Measurements from ENCODE around the gene CENPE. TPM values are rescaled to one million over a fixed set of nuclear protein-coding genes. Genes with fewer than 3 reads are reported as not detected.

The CENPE gene
- total and polyA plus RNA-seq, 2 donors = 2.5 to 21.2 TPM

DNA sequence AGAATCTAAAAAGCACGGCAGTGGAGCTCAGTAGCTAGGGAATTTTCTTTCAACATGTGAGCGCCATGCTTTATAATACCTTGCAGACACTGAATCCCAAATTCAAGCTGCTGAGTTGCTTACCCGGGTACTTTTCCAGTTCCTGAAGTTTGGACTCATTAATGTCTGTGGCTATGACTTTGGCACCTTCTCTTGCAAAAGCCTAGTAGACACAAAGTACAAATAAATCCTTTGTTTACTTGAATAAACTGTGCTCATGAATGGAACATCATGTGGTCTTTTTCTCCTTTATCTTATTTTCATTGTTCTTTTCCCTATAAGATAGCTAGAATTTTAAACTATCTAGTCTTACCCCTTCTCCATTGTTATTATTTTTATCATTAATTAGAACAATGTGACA is 103.1 kb downstream of the CENPE start:
- Histone ChIP-seq H3K27ac (ENCODE audit: low read depth in 1 of 2, low read length in 1 of 2) (no peak overlapping the region), H3K4me3 (ENCODE audit: low read length in 2 of 2) (no peak overlapping the region), H3K36me3 (ENCODE audit: control insufficient read depth in 2 of 2, insufficient read depth in 2 of 2, low read length in 1 of 2) (peaks cover 4 to 27% of the 10 kb centered on the region in 2 donors), H3K27me3 (ENCODE audit: control insufficient read depth in 2 of 2, insufficient read depth in 1 of 2, low read length in 1 of 2) (no peaks in the 10 kb centered on the region), H3K9me3 (ENCODE audit: control insufficient read depth in 2 of 2, insufficient read depth in 1 of 2, low read length in 1 of 2) (no peaks in the 10 kb centered on the region), H3K4me1 (ENCODE audit: control insufficient read depth in 2 of 2, insufficient read depth in 2 of 2, low read length in 2 of 2) (peaks cover 4 to 11% of the 10 kb centered on the region in 2 donors)
- DNase-seq (ENCODE audit: low read depth in 6 of 9, low spot score in 9 of 9) = no peak
- 99% methylated on average over 3 of the region's 3 CpGs for WGBS

DNA sequence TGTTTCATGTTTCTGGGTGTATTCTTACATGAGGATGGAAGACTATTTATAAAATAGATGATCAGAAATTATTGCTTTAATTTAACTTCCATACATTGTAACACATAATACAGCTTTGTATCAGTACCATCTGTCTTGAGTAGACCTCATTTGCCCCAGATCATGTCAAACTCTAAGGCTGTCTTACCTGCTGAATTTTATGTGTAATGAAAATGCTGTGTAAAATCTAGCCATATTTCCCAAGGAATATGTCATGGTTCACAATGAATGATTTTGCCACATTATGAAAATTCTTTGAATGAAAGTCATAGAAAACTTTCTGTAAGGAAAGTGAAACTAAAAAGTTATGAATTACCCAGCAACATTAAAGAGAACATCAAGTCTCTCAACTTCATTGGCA is 105.9 kb downstream of the CENPE start:
- no peaks in the 10 kb centered on the region for H3K4me1 ChIP-seq (ENCODE audit: control insufficient read depth in 2 of 2, insufficient read depth in 2 of 2, low read length in 2 of 2)
- peaks cover 17 to 52% of the 10 kb centered on the region in 2 donors for H3K36me3 ChIP-seq (ENCODE audit: control insufficient read depth in 2 of 2, insufficient read depth in 2 of 2, low read length in 1 of 2)
- no peaks in the 10 kb centered on the region for H3K9me3 ChIP-seq (ENCODE audit: control insufficient read depth in 2 of 2, insufficient read depth in 1 of 2, low read length in 1 of 2)
- H3K27ac ChIP-seq (ENCODE audit: low read depth in 1 of 2, low read length in 1 of 2) = no peak overlapping the region
- DNase-seq (ENCODE audit: low read depth in 6 of 9, low spot score in 9 of 9) = no peak
- H3K27me3 ChIP-seq (ENCODE audit: control insufficient read depth in 2 of 2, insufficient read depth in 1 of 2, low read length in 1 of 2) = no peaks in the 10 kb centered on the region
- H3K4me3 ChIP-seq (ENCODE audit: low read length in 2 of 2) = no peak overlapping the region

DNA sequence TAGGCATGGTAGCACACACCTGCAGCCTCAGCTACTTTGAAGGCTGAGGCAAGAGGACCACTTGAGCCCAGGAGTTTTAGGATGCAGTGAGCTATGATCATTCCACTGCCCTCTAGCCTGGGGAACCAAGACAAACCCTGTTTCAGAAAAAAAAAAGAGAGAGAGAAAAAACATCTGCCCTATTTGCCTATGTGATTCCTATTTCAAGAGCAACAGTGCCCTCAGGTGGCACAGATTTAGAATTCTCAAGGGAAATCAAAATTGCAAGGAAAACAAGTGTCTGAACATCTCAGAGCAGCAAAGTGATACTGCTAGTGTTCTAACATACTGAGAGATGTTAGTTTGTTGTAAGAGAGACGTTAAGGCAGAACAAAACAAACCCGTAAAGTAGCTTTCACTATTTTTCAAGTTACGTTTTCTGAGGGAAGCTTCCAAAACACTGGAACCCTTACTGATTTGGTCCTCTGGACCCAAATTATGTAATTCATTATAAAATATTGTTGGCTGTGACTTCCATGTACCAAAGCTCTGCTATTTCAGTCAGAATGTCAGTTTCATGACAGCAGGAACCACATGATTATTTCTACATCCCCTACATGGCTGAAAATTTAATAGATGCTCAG is 106.4 kb downstream of the CENPE start:
- Histone ChIP-seq H3K4me1 (ENCODE audit: control insufficient read depth in 2 of 2, insufficient read depth in 2 of 2, low read length in 2 of 2) (no peaks in the 10 kb centered on the region), H3K27me3 (ENCODE audit: control insufficient read depth in 2 of 2, insufficient read depth in 1 of 2, low read length in 1 of 2) (no peaks in the 10 kb centered on the region), H3K4me3 (ENCODE audit: low read length in 2 of 2) (no peak overlapping the region), H3K9me3 (ENCODE audit: control insufficient read depth in 2 of 2, insufficient read depth in 1 of 2, low read length in 1 of 2) (no peaks in the 10 kb centered on the region), H3K27ac (ENCODE audit: low read depth in 1 of 2, low read length in 1 of 2) (no peak overlapping the region), H3K36me3 (ENCODE audit: control insufficient read depth in 2 of 2, insufficient read depth in 2 of 2, low read length in 1 of 2) (peaks cover 22 to 58% of the 10 kb centered on the region in 2 donors)
- WGBS = 75% methylated on average over 3 of the region's 3 CpGs
- peak in 6 of 9 donors; percentile 44 to 82 (median 66) for DNase-seq (ENCODE audit: low read depth in 6 of 9, low spot score in 9 of 9)

DNA sequence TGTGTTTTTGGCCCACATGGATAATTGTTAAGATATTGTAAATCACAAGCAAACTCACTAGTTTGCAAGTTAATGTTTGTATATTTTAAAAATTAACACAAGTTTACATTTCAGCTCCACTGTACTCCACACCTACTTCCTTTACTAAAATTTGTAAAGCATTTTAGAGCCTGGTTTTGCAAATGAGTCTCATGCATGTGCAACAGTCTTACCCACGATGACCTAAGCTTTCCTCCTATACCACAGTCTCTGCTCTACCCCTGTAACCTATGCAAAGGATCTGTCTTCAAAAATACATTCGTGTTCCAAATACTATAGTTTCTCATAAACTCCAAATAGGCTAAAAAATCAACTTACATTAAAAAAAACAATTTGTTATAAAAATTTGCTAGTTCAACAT is 108.7 kb downstream of the CENPE start:
- no peaks in the 10 kb centered on the region for H3K4me1 ChIP-seq (ENCODE audit: control insufficient read depth in 2 of 2, insufficient read depth in 2 of 2, low read length in 2 of 2)
- no peak overlapping the region for H3K27ac ChIP-seq (ENCODE audit: low read depth in 1 of 2, low read length in 1 of 2)
- H3K27me3 ChIP-seq (ENCODE audit: control insufficient read depth in 2 of 2, insufficient read depth in 1 of 2, low read length in 1 of 2) = no peaks in the 10 kb centered on the region
- no peak overlapping the region for H3K4me3 ChIP-seq (ENCODE audit: low read length in 2 of 2)
- peaks cover 24 to 68% of the 10 kb centered on the region in 2 donors for H3K36me3 ChIP-seq (ENCODE audit: control insufficient read depth in 2 of 2, insufficient read depth in 2 of 2, low read length in 1 of 2)
- DNase-seq (ENCODE audit: low read depth in 6 of 9, low spot score in 9 of 9) = no peak
- 90% methylated on average over 2 of the region's 2 CpGs for WGBS
- no peaks in the 10 kb centered on the region for H3K9me3 ChIP-seq (ENCODE audit: control insufficient read depth in 2 of 2, insufficient read depth in 1 of 2, low read length in 1 of 2)

DNA sequence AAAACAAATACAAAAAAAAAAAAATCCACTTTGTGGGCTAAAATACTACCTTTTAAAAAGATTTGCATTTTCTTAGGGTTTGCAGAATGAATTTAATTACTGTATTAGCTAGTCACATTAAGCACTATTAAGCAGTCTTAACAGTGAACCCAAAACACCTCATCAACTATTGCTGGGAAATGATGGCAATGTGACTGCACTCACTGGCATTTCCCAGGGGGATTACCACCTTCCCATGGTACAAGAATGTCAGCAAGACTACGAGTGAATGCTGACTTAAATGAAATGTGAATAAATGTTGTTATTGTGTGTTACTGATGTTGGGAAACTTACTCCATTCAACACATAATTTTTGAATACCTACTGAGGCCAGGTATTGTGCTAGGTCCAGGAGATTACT is 111.6 kb downstream of the CENPE start:
- 93% methylated on average over 1 of the region's 1 CpG for WGBS
- Histone ChIP-seq H3K36me3 (ENCODE audit: control insufficient read depth in 2 of 2, insufficient read depth in 2 of 2, low read length in 1 of 2) (peaks cover 24 to 66% of the 10 kb centered on the region in 2 donors), H3K4me1 (ENCODE audit: control insufficient read depth in 2 of 2, insufficient read depth in 2 of 2, low read length in 2 of 2) (no peaks in the 10 kb centered on the region), H3K4me3 (ENCODE audit: low read length in 2 of 2) (no peak overlapping the region), H3K27ac (ENCODE audit: low read depth in 1 of 2, low read length in 1 of 2) (no peak overlapping the region), H3K9me3 (ENCODE audit: control insufficient read depth in 2 of 2, insufficient read depth in 1 of 2, low read length in 1 of 2) (no peaks in the 10 kb centered on the region), H3K27me3 (ENCODE audit: control insufficient read depth in 2 of 2, insufficient read depth in 1 of 2, low read length in 1 of 2) (no peaks in the 10 kb centered on the region)
- DNase-seq (ENCODE audit: low read depth in 6 of 9, low spot score in 9 of 9) = no peak

DNA sequence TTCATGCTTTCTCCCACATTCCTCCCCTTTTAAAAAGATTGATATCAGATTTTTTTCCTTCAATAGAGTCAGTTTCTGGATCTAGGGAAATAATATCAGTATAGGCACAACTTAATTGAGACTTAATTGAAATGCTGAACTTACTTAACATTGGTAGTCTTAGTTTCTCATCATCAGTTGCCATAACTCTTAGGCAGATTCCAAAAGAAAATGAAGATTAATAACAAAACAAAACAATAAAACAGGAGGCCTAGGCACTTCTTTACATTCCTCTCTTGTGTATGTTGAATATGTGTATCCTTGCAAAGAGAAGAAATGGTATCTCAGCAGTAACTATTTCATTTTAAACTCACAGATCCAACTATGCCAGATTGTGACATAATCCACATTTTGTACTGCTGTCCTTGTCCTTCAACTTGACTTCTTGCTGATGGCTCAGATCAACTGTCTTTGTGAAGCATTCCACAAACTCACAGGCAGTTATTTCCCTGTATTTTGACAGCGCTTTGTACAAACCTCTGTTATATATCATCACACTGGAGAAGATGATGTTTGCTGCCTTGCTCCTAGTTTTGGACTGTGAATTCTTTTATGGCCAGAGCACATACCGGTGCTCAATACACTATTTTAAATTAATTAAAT is 112.5 kb downstream of the CENPE start:
- DNase-seq (ENCODE audit: low read depth in 6 of 9, low spot score in 9 of 9) = no peak
- Histone ChIP-seq H3K4me3 (ENCODE audit: low read length in 2 of 2) (no peak overlapping the region), H3K9me3 (ENCODE audit: control insufficient read depth in 2 of 2, insufficient read depth in 1 of 2, low read length in 1 of 2) (no peaks in the 10 kb centered on the region), H3K27ac (ENCODE audit: low read depth in 1 of 2, low read length in 1 of 2) (no peak overlapping the region), H3K36me3 (ENCODE audit: control insufficient read depth in 2 of 2, insufficient read depth in 2 of 2, low read length in 1 of 2) (peaks cover 24 to 65% of the 10 kb centered on the region in 2 donors), H3K4me1 (ENCODE audit: control insufficient read depth in 2 of 2, insufficient read depth in 2 of 2, low read length in 2 of 2) (no peaks in the 10 kb centered on the region), H3K27me3 (ENCODE audit: control insufficient read depth in 2 of 2, insufficient read depth in 1 of 2, low read length in 1 of 2) (no peaks in the 10 kb centered on the region)
- WGBS = over 99% methylated on average over 2 of the region's 2 CpGs

DNA sequence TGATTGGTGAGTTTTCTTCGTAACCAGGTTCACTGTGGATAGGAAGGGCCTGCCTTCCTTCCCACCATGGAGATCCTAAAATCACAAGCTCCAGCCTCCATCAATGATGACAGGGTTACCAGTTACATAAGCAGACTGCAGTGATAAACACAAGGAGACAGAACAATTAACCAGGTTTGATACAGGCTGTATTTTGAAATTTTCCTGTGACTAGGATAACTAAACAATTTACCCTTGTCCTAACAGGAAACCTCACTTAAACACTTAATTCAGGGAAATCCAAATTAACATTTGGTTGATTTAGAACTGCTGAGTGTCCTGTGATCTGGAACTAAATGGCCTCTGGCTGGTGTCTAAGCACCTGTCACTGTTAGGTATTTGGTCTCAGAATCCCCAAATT is 118.5 kb downstream of the CENPE start:
- Histone ChIP-seq H3K36me3 (ENCODE audit: control insufficient read depth in 2 of 2, insufficient read depth in 2 of 2, low read length in 1 of 2) (peaks cover 0 to 20% of the 10 kb centered on the region in 2 donors), H3K4me3 (ENCODE audit: low read length in 2 of 2) (no peak overlapping the region), H3K9me3 (ENCODE audit: control insufficient read depth in 2 of 2, insufficient read depth in 1 of 2, low read length in 1 of 2) (no peaks in the 10 kb centered on the region), H3K27ac (ENCODE audit: low read depth in 1 of 2, low read length in 1 of 2) (no peak overlapping the region), H3K27me3 (ENCODE audit: control insufficient read depth in 2 of 2, insufficient read depth in 1 of 2, low read length in 1 of 2) (no peaks in the 10 kb centered on the region), H3K4me1 (ENCODE audit: control insufficient read depth in 2 of 2, insufficient read depth in 2 of 2, low read length in 2 of 2) (peaks cover 0 to 9% of the 10 kb centered on the region in 2 donors)
- no peak for DNase-seq (ENCODE audit: low read depth in 6 of 9, low spot score in 9 of 9)
- 98% methylated on average over 1 of the region's 1 CpG for WGBS

DNA sequence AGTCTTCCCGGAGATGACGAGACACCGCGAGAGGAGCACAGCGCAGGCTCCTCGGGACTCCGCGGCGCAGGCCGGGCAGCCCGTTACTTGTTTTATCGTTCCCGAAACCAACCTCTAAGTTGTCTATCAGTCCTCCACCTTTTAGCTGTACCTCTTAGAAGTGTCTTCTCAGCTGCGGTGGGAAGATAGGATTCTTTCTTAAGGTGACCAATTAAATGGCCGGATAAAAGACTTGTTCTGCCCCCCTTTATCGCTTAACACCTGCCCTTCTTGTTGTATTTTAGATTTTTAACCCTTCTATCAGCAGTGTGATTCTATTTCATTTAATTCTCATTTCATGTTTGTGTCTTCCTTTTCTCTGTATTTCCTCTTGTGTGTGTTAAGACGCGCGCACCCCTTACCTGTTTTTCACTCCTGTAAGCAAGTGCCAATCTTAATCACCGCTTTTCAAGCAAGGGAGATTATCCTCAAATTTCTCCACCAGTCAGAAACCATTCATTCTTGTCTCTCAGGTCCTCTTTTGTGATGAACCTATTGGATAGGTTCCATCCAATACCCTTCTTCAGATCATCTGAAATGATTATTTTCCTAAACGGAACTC is 121.3 kb downstream of the CENPE start, which contains the start of gene SLC9B2:
Gene SLC9B2, minus strand, starts transcription at position 15 of the 601 bp plus-strand sequence. CDS start 9,211 bp downstream, outside the sequence.
- WGBS = 18% methylated on average over 21 of the region's 21 CpGs
- no peaks in the 10 kb centered on the region for H3K9me3 ChIP-seq (ENCODE audit: control insufficient read depth in 2 of 2, insufficient read depth in 1 of 2, low read length in 1 of 2)

More for the DNA sequence above, 121.3 kb downstream of the CENPE start, which contains the start of gene SLC9B2:
- H3K27me3 ChIP-seq (ENCODE audit: control insufficient read depth in 2 of 2, insufficient read depth in 1 of 2, low read length in 1 of 2) = no peaks in the 10 kb centered on the region
- DNase-seq (ENCODE audit: low read depth in 6 of 9, low spot score in 9 of 9) = peak in 1 of 9 donors; percentile 19
- H3K36me3 ChIP-seq (ENCODE audit: control insufficient read depth in 2 of 2, insufficient read depth in 2 of 2, low read length in 1 of 2) = peaks cover 0 to 11% of the 10 kb centered on the region in 2 donors
- peaks cover 0 to 9% of the 10 kb centered on the region in 2 donors for H3K4me1 ChIP-seq (ENCODE audit: control insufficient read depth in 2 of 2, insufficient read depth in 2 of 2, low read length in 2 of 2)
- peak within 1 kb of the TSS; percentile 38 to 71 for H3K27ac ChIP-seq (ENCODE audit: low read depth in 1 of 2, low read length in 1 of 2)
- H3K4me3 ChIP-seq (ENCODE audit: low read length in 2 of 2) = peak within 1 kb of the TSS; percentile 57 to 62

All from thymus (tissue), 11 donors.